GM21576 (cell line): ENCODE measurements around the gene FAM219A.
"Not testable (repeated sequence)": the region's sequence is repeated elsewhere in the genome, so short reads cannot be mapped to it uniquely, and the experiment has no call there.

Experiments
- ATAC-seq: cut with Tn5 transposase; IDR thresholded peaks from one replicate; pipeline ENCODE4 v1.9.1; 2021; ENCODE audit warnings: mild to moderate bottlenecking, moderate library complexity; ENCODE audit not compliant: unreplicated experiment

Gene FAM219A

DNA sequence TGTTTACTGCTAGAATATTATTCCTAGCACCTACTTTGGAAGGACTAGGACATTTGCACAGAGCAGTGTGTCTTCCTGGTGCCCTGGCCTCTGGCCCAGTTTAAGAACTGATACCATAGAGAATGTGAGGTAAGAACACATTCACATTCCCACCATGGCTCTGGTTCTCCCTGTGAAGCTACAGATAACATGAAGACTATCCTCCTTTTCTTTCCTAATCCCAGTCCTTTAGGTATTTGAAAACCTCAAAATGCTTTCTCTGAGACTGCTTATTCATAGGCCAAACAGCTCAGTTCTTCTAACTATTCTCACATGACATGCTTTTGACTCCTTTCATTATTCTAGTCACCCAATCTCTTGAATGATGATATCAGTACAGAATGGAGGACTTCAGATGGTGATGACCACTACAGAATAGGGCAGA is 11.9 kb downstream of the FAM219A start:
- no peak for ATAC-seq

DNA sequence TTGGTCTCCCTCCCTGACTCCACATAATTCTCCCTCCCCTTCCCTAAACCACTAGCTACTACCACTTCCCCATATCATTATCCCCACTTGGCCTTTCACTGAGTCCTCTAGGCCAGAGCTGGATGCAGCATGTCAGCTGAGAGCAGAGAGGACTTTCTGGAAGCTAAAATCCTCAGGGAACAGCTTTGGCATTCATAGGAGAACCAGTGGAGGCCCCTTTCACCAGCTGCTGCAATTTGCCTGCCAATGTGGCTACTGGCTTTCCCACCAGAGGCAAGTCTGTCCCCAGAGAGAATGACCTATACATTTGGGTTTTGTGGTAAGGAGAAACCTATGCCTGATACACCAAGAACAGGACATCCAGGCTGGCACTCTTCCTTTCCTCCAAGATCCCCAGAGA is 14.4 kb downstream of the FAM219A start:
- ATAC-seq: no peak

DNA sequence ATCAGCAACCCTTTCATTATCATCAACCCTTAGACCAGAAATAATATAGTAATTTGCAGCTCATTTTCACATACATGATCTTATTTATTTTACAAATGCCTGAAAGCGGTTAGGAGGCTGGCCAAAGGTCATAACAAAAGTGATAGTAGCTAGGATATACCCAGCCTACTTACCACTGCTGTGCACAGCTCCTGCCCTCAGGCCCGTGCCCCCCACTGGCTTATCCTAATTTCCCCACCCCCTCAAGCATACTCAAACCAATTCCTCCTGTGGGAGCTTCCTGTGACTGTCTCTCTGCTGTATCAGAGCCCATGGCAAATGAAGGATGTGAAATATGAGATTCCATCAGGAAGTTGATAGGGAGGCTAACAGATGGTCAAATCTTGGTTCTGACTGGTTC is 14.8 kb downstream of the FAM219A start:
- ATAC-seq: no peak

DNA sequence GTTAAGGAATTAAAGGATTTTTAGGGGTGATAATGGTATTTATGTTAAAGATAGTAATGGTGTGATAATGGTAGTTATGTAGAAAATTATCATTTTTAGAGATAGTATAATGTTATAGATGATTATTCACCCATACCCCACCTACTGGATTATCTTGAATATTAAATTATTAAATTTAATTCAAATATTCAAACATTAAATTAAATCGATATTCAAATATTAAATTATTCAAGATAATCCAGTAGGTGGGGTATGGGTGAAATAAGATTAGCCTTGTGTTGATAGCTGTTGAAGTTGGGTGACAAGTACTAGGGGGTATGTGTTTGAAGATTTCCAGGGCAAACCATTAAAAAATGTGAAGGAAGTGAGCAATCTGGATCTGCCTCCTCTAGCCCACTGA is 15.6 kb downstream of the FAM219A start:
- ATAC-seq: no peak

DNA sequence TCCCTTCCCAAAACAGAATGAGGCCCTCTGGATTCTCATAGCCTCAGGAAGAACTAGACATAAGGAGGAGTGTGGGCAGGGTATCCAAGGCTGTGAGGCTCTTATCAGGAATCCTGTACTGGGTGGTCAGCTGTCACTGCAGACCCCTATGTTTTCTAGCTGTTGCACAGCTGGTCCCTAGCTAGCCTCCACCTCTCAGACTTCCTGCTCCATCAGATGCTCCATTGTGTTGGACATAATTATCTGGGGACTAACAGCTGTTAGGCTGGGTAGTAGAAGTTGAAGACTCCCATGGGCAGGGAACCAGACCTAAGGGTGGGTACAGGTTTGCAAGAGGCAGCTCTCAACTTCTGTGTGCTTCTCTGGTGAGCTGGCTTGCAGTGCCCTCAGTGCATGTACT is 18.4 kb downstream of the FAM219A start:
- ATAC-seq: no peak

DNA sequence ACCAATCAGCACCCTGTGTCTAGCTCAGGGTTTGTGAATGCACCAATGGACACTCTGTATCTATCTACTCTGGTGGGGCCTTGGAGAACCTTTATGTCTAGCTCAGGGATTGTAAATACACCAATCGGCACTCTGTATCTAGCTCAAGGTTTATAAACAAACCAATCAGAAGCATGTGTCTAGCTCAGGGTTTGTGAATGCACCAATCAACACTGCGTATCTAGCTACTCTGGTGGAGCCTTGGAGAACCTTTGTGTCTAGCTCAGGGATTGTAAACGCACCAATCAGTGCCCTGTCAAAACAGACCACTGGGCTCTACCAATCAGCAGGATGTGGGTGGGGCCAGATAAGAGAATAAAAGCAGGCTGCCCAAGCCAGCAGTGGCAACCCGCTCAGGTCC is 19.9 kb downstream of the FAM219A start:
- ATAC-seq: not testable (repeated sequence)

DNA sequence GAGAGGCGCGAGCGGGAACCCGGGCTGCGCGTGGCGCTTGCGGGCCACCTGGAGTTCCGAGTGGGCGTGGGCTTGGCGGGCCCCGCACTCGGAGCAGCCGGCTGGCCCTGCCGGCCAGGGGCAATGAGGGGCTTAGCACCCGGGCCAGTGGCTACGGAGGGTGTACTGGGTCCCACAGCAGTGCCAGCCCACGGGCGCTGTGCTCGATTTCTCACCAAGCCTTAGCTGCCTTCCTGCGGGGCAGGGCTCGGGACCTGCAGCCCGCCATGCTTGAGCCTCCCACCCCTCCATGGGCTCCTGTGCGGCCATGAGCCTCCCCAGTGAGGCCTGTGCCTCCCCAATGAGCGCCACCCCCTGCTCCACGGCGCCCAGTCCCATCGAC is 20.5 kb downstream of the FAM219A start:
- ATAC-seq: not testable (repeated sequence)

DNA sequence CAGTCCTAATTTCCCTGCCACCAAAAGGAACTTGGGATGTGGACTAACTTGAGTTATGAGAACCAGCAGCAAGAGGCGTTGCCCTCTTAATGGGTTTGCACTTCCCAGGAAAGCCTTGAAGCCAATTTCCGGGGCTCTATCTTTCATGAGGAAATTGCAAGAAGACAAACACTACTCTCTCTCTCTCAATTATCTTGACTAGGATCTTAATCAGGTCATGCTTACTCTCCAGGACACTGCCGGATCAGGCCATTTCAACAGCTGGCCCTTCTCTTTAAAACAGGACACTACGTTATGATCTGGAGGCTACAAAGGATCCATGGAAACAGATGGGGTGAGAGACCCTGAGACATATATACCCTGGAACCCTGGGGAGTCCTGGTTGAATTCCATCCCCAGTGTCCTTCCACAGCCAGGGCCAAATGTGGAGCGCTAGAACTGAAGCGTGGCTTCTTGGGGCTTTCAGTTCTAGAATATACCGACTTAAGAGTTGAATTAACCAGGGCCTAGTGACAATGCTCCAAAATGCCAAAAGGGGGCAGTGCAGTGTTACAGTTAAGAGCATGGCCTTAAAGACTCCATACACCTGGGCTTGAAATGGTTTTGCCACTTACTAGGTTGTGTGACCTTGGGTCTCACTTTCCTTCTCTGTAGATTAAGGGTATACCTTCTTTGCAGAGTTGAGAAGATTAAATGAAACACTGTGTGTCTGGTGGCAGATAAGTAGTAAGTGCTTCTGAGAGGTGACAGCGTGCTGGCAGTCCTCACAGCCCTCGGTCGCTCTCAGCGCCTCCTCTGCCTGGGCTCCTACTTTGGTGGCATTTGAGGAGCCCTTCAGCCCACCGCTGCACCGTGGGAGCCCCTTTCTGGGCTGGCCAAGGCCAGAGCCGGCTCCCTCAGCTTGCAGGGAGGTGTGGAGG is 21.1 kb downstream of the FAM219A start:
- no peak for ATAC-seq

DNA sequence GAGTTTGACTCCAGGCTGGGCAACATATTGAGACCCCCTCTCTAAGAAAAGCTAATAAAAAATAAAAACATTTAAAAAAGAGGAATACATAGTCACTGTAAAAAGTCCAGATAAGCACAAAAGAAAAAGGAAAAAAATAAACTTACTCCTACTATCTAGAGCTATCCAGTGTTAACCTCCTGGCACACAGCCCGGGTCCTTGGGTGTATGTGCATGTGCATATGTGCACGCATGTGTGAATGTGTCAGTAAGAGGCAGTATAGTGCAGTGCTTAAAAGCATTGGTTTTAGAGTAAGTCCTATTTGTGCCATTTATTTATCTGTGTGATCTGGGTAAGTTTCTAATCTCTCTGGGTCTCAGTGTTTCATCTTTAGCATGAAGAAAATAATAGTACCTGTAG is 26.7 kb downstream of the FAM219A start:
- no peak for ATAC-seq

DNA sequence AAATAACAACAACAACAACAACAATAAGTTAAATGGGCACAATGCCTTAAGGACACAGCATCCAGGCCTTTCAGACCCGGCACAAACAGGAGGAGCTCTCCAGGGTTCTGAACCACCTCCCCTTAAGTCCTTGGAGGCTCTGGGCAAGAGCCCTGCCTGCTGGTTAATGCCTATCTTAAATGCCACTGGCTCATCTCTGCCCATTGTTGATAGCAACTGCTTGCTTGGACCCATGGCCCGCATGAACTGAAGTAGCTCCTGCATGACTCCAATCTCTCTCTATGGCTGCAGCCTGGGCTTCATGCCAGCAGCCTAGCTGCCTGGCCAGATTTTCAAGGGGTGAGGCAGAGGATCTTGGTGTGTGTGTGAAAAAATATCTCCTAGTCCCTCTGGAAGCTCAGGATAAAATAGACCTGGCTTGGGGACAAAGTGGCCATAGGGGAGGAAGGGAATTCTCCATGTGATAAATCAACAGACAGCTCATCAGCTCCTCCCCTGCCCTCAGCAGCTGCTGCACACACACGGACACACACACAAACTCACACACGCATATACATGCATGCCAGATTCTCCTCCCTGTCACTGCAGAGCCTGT is 27.4 kb downstream of the FAM219A start:
- ATAC-seq: no peak

DNA sequence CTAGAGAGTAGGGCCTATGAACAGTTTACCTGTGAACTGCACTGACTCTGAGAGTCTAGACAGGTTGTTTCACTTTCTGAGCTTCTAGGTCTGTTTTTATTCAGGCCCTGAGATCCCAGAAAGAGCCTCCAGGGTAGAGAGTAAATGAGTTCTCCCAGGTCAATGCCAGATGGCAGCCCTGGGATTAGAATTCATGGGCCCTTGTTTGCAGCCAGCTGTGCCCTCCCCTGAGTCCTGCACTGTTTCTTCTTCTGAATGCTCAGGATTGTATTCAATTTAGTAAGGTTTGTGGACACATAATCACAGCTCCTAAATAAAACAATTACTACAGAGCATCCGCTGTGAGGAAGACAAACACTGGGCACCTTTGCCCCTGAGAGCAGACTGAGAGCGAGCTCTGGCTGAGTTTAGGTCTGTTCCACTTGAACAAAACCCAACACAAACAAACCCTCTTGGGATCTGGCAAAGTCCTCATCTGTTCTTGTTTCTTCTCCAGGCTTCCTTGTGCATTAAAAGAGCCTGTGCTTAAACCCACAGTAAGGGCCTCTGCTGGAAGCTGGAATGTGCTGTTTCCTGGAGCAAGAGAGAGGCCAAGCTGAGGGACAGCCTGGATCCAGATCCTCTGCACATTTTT is 29.9 kb downstream of the FAM219A start:
- ATAC-seq: no peak

DNA sequence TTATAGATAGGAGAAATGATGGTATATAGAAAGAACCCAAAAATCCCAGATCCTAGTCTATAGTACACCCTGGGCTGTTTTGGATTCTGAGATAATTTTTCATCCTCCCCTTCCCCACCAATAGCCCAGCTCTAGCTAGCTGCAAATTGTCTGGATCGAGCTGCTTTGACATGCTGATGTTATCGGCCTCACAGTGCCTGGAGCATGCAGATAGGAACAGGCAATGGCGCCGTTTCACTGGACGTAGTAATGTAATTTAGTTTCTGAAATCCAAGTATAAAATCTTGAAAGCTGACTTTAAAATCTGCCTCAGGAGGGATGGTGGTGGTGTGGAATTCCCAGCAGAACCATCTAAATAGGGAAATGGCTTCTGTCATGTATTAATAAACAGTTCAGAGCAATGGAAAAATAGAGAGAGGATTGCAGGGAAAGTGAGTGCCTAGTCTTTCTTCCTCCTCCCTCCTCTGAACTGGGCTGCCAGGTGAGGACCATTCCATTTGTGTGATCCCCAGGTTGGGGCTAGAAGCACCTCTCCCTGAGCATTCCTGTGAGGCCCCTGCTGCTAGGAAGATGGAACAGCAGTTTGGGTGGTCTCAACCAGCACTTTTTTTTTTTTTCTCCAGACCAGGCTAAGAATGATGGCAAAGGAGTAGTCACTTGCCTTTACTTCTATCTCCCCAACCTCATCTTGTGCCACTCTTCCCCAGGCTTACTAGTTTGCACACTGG is 31.9 kb downstream of the FAM219A start:
- no peak for ATAC-seq

DNA sequence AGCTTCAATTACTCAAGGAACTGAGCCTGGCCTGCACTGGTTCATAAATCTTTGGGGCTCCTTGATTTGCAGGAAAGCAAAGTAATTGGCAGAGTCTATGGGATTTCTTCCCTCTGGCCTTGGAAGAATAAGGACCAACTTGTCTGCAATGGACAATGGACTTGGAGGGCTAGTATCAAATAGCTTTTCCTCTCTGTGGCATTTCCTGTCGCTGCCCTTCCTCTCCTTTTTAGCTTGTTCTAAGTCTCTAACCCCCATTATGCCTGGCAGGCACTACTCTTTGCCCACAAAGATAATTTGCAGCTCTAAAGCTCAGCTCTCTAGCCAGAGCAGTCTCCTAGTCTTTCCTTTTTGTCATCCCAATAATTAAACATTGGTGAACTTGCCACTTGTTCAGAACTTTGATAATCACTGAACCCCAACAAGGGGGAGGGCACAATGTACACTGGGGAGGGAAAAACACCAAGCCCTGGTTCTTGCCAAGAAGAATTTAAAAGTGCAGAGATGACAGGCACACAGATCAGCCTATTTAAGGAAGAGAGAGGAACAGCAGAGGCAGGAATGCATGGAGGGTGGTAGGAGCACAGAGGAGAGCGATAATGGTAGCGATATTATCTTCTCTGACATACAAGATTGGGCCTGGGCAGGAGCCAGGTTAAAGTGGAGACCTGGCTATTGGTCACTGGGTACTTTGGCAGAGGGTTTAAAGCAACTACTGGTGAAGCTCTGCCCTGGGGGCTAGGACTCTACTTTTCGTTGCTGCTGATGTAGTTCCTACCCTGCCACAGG is 38.5 kb downstream of the FAM219A start:
- no peak for ATAC-seq

DNA sequence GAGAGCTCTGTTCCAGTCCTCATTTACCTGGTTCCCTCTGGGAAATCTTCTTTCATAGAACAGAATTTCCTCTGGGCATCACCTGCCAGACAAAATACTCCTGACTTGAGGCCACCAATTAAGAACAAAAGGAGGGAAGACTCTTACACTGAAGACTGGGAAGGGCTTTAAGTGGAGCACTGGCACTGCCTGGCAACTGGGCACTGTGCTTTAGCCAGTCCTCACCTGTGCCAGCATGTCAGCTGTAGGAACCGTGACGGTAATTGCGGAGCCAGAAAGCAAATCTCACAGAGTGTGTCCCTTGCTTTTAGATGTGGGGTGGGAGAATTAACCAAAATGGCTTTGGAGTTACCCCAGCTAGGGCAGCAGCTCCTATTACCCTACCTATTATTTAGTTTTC is 40.6 kb downstream of the FAM219A start:
- no peak for ATAC-seq

DNA sequence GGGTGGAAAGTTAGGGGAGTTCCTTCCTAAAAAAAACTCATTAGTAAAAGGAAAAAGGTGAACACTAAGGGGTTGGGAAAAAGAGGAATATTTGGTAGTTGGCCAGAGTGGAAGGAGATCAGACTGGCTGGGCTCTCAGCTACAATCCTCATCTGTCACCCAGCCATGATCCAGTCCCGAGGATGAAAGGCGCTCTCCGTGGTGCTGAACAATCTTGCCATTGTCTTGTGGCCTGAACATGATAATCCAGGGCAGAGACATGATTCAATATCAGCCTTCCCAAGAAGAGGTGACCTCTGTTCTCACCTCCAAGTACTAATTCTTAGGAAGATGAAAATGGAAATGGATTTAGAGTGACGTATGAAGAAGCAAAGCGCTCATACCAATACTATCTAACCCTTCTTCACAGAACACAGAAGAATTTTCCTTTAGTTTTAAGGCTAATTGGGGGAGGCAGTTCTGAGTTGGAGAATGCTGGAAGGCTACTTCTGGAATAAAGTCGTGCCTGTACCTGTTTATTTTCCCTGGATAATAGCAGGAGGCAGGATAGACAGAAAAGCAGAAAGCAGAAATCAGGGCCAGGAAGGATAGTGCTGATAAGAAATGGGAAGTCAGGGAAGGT is 45.0 kb downstream of the FAM219A start:
- ATAC-seq: no peak

DNA sequence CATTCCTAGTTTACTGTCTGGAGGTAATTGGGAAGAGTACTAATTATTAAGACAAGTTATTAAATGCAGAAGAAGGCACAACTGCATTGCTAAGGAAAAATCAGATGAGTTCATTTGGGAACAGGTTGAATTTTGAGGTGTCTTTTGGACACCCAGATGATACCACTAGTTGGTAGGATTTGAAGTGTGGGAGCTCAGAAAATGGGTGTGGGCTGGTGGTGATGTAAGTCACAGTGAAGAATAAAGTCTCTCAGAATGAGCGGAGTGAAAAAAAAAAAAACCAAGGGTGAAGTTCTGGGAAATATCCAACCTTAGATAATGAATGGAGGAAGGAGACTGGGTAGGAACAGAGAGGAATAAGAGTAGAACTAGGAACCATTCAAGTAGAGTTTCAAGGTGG is 46.0 kb downstream of the FAM219A start:
- ATAC-seq: no peak

DNA sequence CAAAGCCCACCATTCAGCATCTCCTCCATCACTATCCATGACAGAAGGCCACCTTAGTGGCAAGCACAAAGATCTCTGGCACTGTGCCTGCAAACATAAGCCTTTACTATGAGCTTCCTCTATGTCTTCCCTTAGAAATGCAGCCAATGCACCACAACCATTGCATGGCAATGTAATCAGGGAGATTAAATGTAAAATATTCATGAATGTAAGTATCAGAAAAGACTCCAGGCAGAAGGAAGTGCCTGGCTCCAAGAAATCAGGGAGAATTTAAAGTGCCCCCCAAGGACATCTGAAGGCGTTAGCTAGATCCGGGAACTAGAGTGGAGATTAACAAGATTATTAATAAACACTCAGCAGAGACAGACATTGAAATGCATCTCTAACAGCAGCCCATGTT is 49.2 kb downstream of the FAM219A start:
- no peak for ATAC-seq

DNA sequence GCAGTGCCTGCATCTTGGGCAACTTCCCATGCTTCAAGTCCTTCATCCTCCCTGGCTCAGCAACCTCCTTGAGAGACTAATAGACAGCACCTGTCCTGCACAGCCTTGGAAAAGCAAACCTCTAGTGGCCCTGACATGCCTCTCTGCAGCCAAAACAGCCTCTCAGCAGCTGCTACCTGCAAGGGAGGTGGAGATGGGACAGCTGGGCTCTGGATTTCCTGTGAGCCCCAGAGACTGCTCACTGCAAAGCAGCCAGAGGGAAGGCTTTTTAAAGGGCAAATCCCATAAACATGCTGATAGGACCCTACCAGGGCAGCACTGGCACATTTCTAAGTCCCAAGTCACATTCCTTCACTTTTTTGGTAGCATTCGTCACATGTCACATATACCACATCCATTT is 50.2 kb downstream of the FAM219A start:
- no peak for ATAC-seq

DNA sequence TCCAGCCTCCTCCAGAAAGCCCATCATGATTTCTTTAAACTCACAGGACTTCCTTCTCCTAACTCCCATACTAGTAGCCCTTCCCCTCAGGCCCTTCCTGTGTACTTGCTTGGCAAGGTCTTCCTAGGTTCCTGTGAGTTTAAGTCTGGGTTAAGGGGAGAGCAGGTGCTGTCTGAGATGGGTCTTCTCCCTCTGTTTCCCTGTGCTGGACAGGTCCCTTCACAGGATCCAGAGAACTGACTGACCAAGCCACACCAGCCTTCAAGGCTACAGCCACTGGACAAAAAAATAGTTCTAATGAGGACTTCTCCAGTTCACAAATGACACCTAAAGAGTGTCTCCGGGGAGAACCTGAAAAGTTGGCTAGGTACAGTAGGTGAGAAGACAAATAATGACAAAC is 52.2 kb downstream of the FAM219A start:
- ATAC-seq: no peak

DNA sequence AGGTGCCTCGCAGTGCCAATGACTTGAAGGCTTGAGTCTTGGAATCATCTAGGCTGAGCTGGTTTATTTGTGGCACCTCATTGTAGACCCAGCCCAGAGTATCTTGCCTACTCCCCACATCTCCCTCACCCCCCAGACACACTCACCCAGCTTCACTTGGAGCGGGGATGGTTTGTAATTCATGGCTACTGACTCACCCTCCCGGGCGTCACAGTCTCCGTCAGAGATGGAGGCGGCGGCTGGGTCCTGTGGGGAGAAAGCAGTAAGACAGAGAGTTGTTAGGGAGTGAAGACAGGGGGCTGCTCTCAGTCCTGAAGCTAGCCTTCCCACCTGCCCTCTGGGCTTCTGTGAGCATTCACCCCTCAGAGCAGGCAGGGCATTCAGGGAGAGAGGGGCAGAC is 52.7 kb downstream of the FAM219A start:
- no peak for ATAC-seq
